ENCODE measurements around the gene ARIH1. TPM values are rescaled to one million over a fixed set of nuclear protein-coding genes. Genes with fewer than 3 reads are reported as not detected.
A peak's percentile ranks its signal among the peaks of the same experiment; 100 is the strongest.
"Not testable (repeated sequence)": the region's sequence is repeated elsewhere in the genome, so short reads cannot be mapped to it uniquely, and the experiment has no call there.

The ARIH1 gene, protein sequence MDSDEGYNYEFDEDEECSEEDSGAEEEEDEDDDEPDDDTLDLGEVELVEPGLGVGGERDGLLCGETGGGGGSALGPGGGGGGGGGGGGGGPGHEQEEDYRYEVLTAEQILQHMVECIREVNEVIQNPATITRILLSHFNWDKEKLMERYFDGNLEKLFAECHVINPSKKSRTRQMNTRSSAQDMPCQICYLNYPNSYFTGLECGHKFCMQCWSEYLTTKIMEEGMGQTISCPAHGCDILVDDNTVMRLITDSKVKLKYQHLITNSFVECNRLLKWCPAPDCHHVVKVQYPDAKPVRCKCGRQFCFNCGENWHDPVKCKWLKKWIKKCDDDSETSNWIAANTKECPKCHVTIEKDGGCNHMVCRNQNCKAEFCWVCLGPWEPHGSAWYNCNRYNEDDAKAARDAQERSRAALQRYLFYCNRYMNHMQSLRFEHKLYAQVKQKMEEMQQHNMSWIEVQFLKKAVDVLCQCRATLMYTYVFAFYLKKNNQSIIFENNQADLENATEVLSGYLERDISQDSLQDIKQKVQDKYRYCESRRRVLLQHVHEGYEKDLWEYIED
- 100 to 1,000 TPM; 102 to 151 TPM for total RNA-seq

DNA sequence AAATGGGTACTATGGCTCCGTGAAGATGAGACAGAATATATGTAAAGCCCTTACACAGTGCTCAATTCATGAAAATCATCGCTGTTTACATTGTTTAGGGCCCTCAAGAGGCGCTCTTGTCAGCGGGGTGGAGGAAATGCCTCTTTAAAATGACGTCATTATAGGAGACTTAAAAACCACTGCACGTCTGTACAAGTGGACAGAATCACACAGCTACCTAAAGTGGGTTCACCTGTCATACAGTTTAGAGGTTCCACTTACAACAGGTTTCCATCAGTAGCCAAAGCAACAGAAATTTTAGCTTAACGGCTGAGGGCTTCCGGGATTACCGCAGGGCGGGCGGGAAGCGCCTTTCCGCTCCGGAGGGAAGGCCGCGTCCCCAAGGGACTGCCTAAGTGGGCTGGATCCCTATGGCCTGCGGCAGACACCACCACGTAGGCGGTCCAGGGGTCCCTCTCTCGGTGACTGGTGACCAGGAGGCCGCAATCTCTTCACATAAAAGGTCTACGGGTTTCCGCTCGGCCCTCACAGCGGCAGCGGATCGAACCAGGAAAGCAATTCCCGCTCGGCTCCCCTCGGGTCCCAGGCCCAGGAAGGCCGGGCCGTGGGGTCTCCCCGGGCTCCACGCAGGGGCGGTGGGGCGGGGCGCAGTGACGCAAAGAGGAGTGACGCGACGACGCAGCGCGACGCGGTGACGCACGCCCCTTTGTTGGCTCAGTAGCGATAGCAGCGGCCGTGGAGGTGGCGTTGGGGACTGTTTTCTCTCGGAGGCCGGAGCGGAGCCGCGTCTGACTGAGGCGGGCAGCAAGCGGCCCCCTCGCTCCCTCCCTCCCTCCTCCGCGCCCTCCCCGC is at the start of gene ARIH1:
TSS of gene ARIH1 (plus strand) at position 717 of the 852 bp plus-strand sequence. CDS start 310 bp downstream, outside the sequence.
- Histone ChIP-seq H3K36me3 (no peaks in the 10 kb centered on the region), H3K27me3 (no peaks in the 10 kb centered on the region), H3K9ac (ENCODE audit: low read depth in 2 of 2, low read length in 2 of 2) (peak within 1 kb of the TSS; percentile 97 to 98), H3K4me1 (peaks cover 17% of the 10 kb centered on the region), H3K27ac (peak within 1 kb of the TSS; percentile 98), H3K9me3 (no peaks in the 10 kb centered on the region), H3K4me3 (peak within 1 kb of the TSS; percentile 77)
- intact Hi-C loops (cut with DNase I), result no loop called here
- DNase-seq, result peak; percentile 98
- TF ChIP-seq, protein P1, sequence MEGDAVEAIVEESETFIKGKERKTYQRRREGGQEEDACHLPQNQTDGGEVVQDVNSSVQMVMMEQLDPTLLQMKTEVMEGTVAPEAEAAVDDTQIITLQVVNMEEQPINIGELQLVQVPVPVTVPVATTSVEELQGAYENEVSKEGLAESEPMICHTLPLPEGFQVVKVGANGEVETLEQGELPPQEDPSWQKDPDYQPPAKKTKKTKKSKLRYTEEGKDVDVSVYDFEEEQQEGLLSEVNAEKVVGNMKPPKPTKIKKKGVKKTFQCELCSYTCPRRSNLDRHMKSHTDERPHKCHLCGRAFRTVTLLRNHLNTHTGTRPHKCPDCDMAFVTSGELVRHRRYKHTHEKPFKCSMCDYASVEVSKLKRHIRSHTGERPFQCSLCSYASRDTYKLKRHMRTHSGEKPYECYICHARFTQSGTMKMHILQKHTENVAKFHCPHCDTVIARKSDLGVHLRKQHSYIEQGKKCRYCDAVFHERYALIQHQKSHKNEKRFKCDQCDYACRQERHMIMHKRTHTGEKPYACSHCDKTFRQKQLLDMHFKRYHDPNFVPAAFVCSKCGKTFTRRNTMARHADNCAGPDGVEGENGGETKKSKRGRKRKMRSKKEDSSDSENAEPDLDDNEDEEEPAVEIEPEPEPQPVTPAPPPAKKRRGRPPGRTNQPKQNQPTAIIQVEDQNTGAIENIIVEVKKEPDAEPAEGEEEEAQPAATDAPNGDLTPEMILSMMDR (IDR thresholded peaks at IDR 0.05), result no peak

DNA sequence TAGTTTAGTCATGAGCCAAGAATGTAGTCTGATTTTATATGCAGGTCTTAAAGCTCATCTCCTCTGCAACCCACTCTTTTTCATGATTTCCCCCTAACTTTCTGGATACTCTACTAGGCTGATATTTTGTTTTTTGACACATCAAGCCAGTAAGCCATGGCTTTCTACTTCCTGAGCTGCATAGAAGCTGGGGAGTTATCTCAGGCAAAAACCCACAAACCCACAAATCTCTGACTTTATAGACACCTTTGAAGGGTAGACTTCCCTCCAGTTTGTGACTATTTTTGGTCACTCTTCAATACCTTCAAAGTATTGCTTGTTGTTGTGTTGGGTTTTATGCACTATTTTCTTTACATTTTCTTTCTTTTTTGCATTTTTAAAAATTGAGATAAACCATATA is 47.4 kb upstream of the ARIH1 start:
- TF ChIP-seq, protein P1 (IDR thresholded peaks at IDR 0.05), result no peak
- Histone ChIP-seq H3K27ac (no peak overlapping the region), H3K4me1 (no peaks in the 10 kb centered on the region), H3K4me3 (no peak overlapping the region), H3K9me3 (no peaks in the 10 kb centered on the region), H3K9ac (ENCODE audit: low read depth in 2 of 2, low read length in 2 of 2) (no peak overlapping the region), H3K27me3 (no peaks in the 10 kb centered on the region), H3K36me3 (no peaks in the 10 kb centered on the region)
- DNase-seq, result no peak
- intact Hi-C loops (cut with DNase I), result no loop called here

DNA sequence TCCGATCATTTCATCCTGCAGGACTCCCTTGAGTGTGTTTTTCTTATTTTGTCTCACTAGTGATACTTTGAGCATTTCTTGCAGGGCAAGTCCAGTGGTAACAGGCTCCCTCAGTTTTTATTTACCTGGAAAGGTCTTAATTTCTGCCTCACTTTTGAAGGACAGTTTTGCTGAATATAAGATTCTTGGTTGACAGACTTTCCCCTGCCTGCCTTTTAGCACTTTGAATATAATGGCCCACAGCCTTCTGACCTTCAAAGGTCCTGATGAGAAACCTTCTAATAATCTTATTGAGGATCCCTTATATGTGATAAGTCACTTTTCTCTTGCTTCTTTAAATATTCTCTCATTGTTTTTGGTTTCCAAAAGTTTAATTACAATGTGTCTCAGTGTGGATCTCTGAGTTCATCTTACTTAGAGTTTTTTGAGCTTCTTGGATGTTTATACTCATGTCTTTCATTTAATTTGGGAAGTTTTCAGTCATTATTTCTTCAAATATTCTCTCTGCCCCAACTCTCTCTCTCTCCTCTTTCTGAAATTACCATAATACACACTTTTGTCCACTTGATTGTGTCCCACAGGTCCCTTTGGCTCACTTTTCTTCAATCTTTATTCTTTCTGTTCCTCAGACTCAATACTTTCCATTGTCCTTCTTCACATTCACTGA is 36.3 kb upstream of the ARIH1 start:
- Histone ChIP-seq H3K4me3 (no peak overlapping the region), H3K4me1 (no peaks in the 10 kb centered on the region), H3K36me3 (no peaks in the 10 kb centered on the region), H3K27ac (no peak overlapping the region), H3K9me3 (no peaks in the 10 kb centered on the region), H3K9ac (ENCODE audit: low read depth in 2 of 2, low read length in 2 of 2) (no peak overlapping the region), H3K27me3 (no peaks in the 10 kb centered on the region)
- intact Hi-C loops (cut with DNase I), result no loop called here
- DNase-seq, result no peak
- TF ChIP-seq, protein P1 (IDR thresholded peaks at IDR 0.05), result no peak

DNA sequence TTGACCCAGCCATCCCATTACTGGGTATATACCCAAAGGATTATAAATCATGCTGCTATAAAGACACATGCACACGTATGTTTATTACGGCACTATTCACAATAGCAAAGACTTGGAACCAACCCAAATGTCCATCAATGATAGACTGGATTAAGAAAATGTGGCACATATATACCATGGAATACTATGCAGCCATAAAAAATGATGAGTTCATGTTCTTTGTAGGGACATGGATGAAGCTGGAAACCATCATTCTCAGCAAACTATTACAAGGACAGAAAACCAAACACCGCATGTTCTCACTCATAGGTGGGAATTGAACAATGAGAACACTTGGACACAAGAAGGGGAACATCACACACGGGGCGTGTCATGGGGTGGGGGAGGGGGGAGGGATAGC is 31.3 kb upstream of the ARIH1 start:
- DNase-seq; H3K4me3 ChIP-seq; H3K27ac ChIP-seq; H3K9me3 ChIP-seq; intact Hi-C loops (cut with DNase I); H3K36me3 ChIP-seq; H3K27me3 ChIP-seq; H3K9ac ChIP-seq (ENCODE audit: low read depth in 2 of 2, low read length in 2 of 2); H3K4me1 ChIP-seq: not testable (repeated sequence)

DNA sequence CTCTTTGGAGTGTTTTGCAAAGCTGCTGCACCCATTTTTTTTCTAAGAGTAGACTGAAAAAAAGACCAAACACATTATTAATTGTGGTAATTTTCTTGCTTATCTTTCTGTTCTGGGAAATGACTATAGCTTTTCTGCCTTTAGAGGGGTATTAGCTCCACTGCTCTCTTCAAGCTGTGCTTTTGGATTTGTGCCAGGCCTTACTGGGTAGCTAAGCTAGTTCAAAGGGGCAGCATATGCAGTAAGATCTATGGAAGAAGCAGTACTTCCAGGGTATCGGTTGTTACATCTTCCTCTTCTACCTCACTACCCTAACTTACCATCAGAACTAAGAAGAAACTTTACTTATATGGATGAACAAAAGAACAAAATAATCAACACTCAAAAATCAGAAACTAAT is 28.7 kb upstream of the ARIH1 start:
- intact Hi-C loops (cut with DNase I), result no loop called here
- H3K27ac ChIP-seq, result no peak overlapping the region

More for the DNA sequence above, 28.7 kb upstream of the ARIH1 start:
- TF ChIP-seq, protein P1 (IDR thresholded peaks at IDR 0.05), result no peak
- no peak overlapping the region for H3K9ac ChIP-seq (ENCODE audit: low read depth in 2 of 2, low read length in 2 of 2)
- no peaks in the 10 kb centered on the region for H3K27me3 ChIP-seq
- H3K36me3 ChIP-seq, result no peaks in the 10 kb centered on the region
- DNase-seq, result no peak
- no peaks in the 10 kb centered on the region for H3K4me1 ChIP-seq
- no peak overlapping the region for H3K4me3 ChIP-seq
- H3K9me3 ChIP-seq, result no peaks in the 10 kb centered on the region
